ENCODE results near the gene NTHL1.

Gene NTHL1

DNA sequence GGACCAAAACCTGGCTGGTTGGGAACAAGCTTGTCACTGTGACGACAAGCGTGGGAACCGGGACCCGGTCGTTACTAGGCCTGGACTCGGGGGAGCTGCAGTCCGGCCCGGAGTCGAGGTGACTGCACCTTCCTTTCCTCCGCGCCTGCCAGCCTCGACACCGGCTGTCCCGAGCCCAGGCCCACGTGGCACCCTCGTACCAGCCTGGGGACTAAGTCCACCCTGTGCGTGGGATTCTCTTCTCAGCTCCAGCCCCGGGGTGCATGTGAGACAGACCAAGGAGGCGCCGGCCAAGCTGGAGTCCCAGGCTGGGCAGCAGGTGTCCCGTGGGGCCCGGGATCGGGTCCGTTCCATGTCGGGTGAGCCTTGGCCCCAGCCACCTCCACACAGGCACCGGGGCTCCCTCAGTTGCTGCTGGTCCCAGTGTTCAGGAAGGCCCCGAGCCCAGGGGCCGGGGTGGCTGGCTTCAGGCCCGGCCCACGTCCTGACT lies 31.7 kb upstream of the NTHL1 start:
- Histone ChIP-seq H3K27me3 (ENCODE audit: low read depth) (no peaks in the 10 kb centered on the region), H3K4me3 (no peak overlapping the region), H3K36me3 (replicated peaks) (peaks cover 3% of the 10 kb centered on the region), H3K9me3 (no peaks in the 10 kb centered on the region), H3K4me1 (no peaks in the 10 kb centered on the region)
- in situ Hi-C loops (cut with MboI; ENCODE audit: low sequenced_read_pairs): no loop called here
- DNase-seq (ENCODE audit: low spot score in 2 of 2): no peak

DNA sequence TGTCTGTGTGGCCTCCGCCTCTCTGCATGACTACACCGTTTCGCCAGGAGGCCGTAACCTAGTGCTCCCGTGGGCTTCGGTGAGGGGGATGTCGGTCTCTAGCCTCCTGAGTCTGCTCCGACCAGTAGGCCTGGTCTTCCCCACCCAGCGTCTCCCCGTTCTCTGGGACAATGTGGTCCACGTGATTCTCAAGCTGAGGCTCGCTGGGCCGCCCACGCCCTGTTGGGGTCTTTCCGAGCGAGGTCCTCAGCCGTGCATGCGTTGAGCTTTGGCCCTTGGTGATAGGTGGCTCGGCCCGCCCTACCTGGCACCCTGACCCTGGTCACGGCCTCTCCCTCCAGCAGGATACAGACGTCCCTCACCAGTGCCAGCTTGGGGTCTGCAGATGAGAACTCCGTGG lies 31.1 kb upstream of the NTHL1 start:
- Histone ChIP-seq H3K4me1 (no peaks in the 10 kb centered on the region), H3K36me3 (replicated peaks) (peaks cover 7% of the 10 kb centered on the region), H3K27me3 (ENCODE audit: low read depth) (no peaks in the 10 kb centered on the region), H3K4me3 (no peak overlapping the region), H3K9me3 (no peaks in the 10 kb centered on the region)
- in situ Hi-C loops (cut with MboI; ENCODE audit: low sequenced_read_pairs): no loop called here
- no peak for DNase-seq (ENCODE audit: low spot score in 2 of 2)

DNA sequence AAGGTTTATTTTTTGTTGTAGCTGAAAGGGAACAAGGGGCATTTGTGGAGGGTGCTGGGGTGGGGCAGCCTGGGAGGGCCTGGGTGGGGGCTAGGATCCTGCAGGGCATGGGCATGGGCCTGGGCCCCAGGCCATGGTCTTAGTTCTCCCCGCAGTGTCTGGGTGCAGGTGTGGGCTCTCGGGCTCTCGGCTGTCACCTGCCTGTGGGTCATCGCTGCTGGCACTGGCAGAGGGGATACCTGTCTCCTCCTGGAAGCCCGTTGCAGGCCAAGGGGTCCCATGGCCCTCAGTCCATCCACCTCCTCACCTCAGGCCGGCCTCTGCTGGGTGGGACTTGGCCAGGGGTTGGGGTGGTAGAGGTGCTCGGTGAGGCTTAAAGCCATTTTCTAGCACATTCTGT lies 30.5 kb upstream of the NTHL1 start:
- no peaks in the 10 kb centered on the region for H3K4me1 ChIP-seq
- H3K4me3 ChIP-seq: no peak overlapping the region
- H3K36me3 ChIP-seq (replicated peaks): peaks cover 7% of the 10 kb centered on the region
- DNase-seq (ENCODE audit: low spot score in 2 of 2): no peak
- H3K27me3 ChIP-seq (ENCODE audit: low read depth): no peaks in the 10 kb centered on the region
- in situ Hi-C loops (cut with MboI; ENCODE audit: low sequenced_read_pairs): no loop called here
- H3K9me3 ChIP-seq: no peaks in the 10 kb centered on the region

DNA sequence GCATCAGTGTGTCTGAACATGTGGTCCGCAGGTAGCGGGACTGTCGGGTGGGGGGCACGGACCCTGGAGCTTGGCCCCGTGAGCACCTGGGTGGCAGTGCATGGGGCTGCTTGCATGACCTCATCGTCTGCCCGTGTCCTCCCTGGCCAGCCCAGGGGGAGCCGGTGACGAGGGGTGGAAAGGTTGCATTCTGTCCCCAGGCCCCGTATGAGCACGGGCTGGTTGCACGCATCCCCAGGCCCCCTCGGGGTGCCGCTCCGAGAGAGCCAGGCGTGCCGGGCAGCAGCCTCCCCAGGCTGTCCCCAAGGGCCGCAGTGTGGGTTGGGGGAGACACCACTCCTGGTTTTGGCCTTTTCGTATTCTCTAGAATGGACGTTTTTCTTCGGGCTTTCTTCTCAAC lies 30.1 kb upstream of the NTHL1 start:
- H3K4me3 ChIP-seq: no peak overlapping the region
- H3K36me3 ChIP-seq (replicated peaks): peaks cover 7% of the 10 kb centered on the region
- DNase-seq (ENCODE audit: low spot score in 2 of 2): no peak
- H3K27me3 ChIP-seq (ENCODE audit: low read depth): no peaks in the 10 kb centered on the region
- no peaks in the 10 kb centered on the region for H3K4me1 ChIP-seq
- no peaks in the 10 kb centered on the region for H3K9me3 ChIP-seq
- in situ Hi-C loops (cut with MboI; ENCODE audit: low sequenced_read_pairs): no loop called here

DNA sequence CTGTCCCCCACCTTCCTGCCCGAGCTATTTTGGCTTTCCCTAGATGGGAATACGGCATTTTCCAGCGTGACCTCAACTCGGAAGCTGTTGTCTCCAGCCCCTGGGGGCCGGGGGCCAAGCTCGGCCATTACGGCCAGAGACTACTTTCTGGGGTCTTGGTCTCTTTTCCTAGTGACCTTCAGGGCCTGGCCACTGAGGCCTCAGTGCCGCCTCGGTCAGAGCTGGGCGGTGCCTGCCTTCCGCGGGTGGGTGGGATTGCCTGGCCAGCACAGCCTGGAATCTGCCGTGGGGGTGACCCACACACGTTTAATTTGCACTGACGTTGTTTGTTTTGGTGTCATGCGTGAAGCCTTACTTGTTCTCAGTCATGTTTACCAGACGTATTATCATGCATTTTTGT lies 29.4 kb upstream of the NTHL1 start:
- Histone ChIP-seq H3K4me1 (no peaks in the 10 kb centered on the region), H3K27me3 (ENCODE audit: low read depth) (no peaks in the 10 kb centered on the region), H3K4me3 (no peak overlapping the region), H3K9me3 (no peaks in the 10 kb centered on the region), H3K36me3 (replicated peaks) (peaks cover 7% of the 10 kb centered on the region)
- in situ Hi-C loops (cut with MboI; ENCODE audit: low sequenced_read_pairs): no loop called here
- DNase-seq (ENCODE audit: low spot score in 2 of 2): no peak

DNA sequence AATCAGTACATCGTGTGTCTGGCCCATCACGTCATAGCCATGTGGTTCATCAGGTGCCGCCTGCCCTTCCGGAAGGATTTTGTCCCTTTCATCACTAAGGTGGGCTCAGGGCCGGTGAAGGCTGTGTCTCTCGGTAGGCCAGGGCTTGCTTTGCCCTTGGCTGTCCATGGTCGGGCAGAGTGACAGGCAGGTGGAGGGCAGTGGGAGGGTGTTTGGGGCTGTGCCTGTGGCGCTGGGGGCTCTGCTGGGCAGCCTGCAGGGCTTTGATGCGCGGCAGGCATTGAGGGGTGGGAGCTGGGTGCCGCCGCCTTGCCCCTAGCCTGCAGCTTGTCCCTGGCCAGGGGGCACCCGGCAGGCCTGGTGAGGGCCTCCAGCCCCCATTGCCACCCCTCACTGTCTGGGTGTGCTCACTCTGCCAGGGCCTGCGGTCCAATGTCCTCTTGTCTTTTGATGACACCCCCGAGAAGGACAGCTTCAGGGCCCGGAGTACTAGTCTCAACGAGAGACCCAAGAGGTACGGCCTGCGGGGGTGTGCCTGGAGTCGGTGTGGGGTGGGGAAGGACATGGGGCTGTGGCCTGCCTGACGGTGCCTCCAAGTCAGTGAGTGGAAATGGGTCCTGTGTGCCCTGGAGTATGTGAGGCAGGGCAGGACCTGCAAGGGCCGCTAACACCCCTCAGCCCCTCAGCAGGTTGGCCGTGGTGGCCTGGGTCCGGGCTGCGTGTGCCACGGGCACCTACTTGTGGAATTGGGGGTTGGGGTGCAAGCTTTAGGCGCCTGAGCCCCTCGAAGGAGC lies 28.6 kb upstream of the NTHL1 start:
- no peaks in the 10 kb centered on the region for H3K4me1 ChIP-seq
- no peak overlapping the region for H3K4me3 ChIP-seq
- no peak for DNase-seq (ENCODE audit: low spot score in 2 of 2)
- no peaks in the 10 kb centered on the region for H3K9me3 ChIP-seq
- in situ Hi-C loops (cut with MboI; ENCODE audit: low sequenced_read_pairs): no loop called here
- peaks cover 7% of the 10 kb centered on the region for H3K36me3 ChIP-seq (replicated peaks)
- no peaks in the 10 kb centered on the region for H3K27me3 ChIP-seq (ENCODE audit: low read depth)

DNA sequence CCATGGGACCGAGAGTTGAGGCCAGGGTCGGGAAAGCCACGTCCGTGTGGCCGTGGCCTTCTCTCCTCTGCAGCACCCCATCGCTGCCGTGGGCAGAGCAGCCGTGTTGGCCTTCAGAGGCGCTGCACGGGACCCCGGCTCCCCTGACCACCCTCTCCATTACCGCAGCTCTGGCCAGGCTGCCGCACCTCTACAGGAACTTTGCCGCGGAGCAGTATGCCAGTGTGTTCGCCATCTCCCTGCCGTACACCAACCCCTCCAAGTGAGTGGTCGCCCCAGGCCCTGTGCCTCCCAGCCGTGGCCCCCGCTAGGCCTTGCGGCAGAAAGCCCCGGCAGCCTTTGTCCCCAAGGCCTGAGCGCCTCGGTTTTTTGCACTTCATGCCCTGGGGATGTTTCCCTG lies 28.0 kb upstream of the NTHL1 start:
- H3K4me1 ChIP-seq: no peaks in the 10 kb centered on the region
- H3K27me3 ChIP-seq (ENCODE audit: low read depth): no peaks in the 10 kb centered on the region
- DNase-seq (ENCODE audit: low spot score in 2 of 2): no peak
- H3K36me3 ChIP-seq (replicated peaks): peaks cover 7% of the 10 kb centered on the region
- H3K4me3 ChIP-seq: no peak overlapping the region
- in situ Hi-C loops (cut with MboI; ENCODE audit: low sequenced_read_pairs): no loop called here
- H3K9me3 ChIP-seq: no peaks in the 10 kb centered on the region

DNA sequence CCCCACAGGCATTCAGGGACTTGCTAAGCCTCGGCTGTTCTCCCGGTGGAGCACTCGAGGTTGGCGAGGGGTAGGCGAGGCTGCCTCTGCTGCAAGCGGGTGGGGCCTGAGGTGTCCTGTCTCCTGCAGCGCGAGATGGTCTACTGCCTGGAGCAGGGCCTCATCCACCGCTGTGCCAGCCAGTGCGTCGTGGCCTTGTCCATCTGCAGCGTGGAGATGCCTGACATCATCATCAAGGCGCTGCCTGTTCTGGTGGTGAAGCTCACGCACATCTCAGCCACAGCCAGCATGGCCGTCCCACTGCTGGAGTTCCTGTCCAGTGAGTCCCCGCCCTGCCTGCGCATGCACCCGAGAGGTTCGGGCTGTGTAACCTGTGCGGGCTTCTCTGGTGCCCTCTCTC lies 26.4 kb upstream of the NTHL1 start:
- no peak overlapping the region for H3K4me3 ChIP-seq
- peaks cover 7% of the 10 kb centered on the region for H3K36me3 ChIP-seq (replicated peaks)
- H3K4me1 ChIP-seq: no peaks in the 10 kb centered on the region
- no peak for DNase-seq (ENCODE audit: low spot score in 2 of 2)
- in situ Hi-C loops (cut with MboI; ENCODE audit: low sequenced_read_pairs): no loop called here
- no peaks in the 10 kb centered on the region for H3K27me3 ChIP-seq (ENCODE audit: low read depth)
- no peaks in the 10 kb centered on the region for H3K9me3 ChIP-seq

DNA sequence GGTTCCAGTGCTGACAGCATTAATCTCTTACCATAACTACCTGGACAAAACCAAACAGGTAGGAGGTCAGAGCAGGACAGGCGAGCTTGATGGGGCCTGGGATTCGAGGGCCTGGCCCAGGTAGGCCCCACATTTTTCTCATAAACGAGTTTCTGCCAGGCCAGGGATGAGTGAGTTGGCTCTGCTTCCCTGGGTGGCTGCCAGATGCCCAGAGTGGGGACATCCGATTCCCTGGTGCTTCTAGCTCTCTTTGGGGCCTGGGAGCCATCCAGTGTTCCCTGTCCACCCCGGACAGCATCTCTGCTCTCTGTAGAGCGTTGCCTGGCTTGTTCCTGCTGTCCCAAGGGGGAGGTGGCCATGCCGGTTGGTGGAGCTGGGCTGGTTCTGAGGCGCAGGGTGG lies 25.3 kb upstream of the NTHL1 start:
- in situ Hi-C loops (cut with MboI; ENCODE audit: low sequenced_read_pairs): no loop called here
- H3K9me3 ChIP-seq: no peaks in the 10 kb centered on the region
- H3K27me3 ChIP-seq (ENCODE audit: low read depth): no peaks in the 10 kb centered on the region
- no peak for DNase-seq (ENCODE audit: low spot score in 2 of 2)
- peaks cover 10% of the 10 kb centered on the region for H3K36me3 ChIP-seq (replicated peaks)
- no peaks in the 10 kb centered on the region for H3K4me1 ChIP-seq
- H3K4me3 ChIP-seq: no peak overlapping the region

DNA sequence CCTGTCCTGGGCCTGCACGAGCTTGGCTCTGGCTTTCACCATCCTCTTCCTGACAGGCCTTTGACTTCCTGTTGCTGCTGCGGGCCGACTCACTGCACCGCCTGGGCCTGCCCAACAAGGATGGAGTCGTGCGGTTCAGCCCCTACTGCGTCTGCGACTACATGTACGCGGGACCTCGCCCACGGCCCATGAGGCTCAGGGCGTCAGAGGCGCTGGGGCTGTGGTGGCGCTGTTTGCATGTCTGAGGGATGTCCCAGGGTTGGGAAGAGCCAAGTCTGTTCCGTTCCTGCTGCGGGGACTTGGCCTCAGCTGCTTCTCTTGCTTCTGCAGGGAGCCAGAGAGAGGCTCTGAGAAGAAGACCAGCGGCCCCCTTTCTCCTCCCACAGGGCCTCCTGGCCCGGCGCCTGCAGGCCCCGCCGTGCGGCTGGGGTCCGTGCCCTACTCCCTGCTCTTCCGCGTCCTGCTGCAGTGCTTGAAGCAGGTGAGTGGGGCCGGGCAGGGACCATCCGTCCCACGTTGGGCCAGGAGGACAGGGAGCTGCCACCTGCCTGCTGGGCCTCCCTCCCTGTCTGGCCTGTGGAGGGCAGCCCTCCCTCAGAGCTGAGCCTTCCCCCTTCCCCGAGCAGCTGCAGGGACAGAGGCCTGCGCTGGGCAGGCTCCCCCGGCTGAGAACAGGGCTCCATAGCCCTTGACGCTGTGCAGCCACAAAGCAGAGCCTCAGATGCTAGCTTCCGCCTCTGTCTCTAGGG lies 24.0 kb upstream of the NTHL1 start:
- Histone ChIP-seq H3K36me3 (replicated peaks) (peaks cover 10% of the 10 kb centered on the region), H3K27me3 (ENCODE audit: low read depth) (no peaks in the 10 kb centered on the region), H3K9me3 (no peaks in the 10 kb centered on the region), H3K4me1 (no peaks in the 10 kb centered on the region), H3K4me3 (no peak overlapping the region)
- DNase-seq (ENCODE audit: low spot score in 2 of 2): no peak
- in situ Hi-C loops (cut with MboI; ENCODE audit: low sequenced_read_pairs): no loop called here

DNA sequence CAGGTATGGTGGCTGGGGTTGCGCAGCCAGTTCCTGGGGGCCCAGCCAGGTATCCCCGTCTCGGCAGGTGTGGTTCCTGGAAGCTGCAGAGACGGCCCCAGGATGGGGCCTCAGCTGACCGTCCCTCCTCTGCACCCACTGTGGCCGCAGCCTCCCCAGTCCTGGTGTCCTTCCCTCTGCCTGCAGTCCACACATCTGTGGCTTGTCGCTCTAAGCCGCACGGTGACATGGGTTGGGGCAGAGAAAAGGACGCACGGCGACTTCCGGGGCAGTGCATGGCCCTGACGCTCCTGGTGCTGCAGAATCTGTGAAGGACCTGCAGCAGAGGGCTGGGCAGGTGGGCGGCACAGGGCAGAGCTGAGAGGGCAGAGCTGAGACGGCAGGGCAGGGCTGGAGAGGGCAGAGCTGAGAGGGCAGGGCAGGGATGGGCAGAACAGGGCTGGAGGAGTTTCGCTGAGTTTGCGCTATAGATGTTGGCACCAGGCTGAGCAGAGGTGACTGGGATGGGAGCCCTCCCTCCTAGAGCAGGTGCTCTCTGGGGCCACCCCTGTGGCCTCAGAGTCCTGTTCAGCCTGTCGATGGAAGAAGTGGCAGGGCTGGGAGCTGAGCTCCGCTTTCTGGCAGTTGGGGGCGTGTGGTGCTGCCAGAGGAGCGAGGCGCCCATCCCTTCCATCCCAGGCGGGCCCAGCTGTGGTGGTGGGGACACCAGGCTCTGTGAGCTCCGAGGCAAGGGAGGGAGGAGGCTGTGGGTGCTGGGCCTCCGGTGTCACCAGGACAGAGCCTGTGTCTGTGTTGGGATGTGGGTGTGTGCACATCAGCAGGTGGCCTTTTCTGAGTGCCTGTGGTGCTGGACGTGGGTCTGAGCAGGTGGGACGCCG lies 23.2 kb upstream of the NTHL1 start:
- DNase-seq (ENCODE audit: low spot score in 2 of 2): no peak
- in situ Hi-C loops (cut with MboI; ENCODE audit: low sequenced_read_pairs): no loop called here
- H3K4me3 ChIP-seq: no peak overlapping the region

DNA sequence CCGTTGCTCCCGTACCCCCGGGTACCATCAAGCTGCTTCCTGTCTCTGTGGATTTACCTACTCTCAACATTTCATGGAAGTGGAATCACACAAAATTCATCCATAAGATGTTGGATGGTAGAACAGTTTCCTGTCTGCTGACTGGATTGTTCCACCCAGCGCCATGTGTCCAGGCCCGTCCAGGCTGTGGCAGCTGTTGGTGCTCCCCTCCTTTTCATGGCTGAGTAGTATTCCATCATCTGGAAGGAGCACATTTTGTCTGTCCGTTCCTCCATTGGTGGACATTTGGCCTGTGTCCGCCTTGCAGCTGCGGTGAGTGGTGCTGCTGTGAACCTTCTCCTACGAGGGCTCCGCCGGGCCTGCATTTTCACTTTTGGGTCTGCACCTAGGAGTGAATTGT lies 18.5 kb upstream of the NTHL1 start:
- DNase-seq (ENCODE audit: low spot score in 2 of 2): no peak
- no peaks in the 10 kb centered on the region for H3K4me1 ChIP-seq
- no peaks in the 10 kb centered on the region for H3K9me3 ChIP-seq
- H3K27me3 ChIP-seq (ENCODE audit: low read depth): no peaks in the 10 kb centered on the region
- peaks cover 22% of the 10 kb centered on the region for H3K36me3 ChIP-seq (replicated peaks)
- in situ Hi-C loops (cut with MboI; ENCODE audit: low sequenced_read_pairs): no loop called here
- H3K4me3 ChIP-seq: no peak overlapping the region

More for the DNA sequence above, 23.2 kb upstream of the NTHL1 start:
- Histone ChIP-seq H3K36me3 (replicated peaks) (peaks cover 16% of the 10 kb centered on the region), H3K27me3 (ENCODE audit: low read depth) (no peaks in the 10 kb centered on the region), H3K4me1 (no peaks in the 10 kb centered on the region), H3K9me3 (no peaks in the 10 kb centered on the region)

DNA sequence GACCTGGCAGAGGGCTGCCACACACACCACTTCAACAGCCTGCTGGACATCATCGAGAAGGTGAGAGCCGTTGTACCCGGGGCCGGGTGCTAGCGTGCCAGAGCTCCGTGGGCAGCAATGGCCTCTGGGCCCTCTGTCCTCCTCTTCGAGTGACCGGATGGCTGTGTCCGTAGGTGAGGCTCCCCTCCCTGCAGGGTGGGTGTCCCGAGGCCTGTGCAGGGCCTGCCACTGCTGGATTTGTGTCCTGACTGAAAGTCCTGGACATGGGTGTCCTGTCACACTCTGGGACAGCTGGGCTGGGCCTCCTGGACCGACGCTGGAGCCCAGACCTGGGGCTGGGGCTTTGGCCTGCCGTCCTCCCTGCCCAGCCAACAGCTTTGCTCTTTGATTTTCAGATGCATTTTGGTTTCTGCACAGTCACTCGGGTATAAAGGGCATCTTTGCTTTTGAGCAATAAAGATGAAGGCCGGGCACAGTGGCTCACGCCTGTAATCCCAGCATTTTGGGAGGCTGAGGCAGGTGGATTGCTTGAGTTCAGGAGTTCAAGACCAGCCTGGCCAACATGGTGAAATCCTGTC lies 16.8 kb upstream of the NTHL1 start:
- DNase-seq (ENCODE audit: low spot score in 2 of 2): no peak
- Histone ChIP-seq H3K9me3 (no peaks in the 10 kb centered on the region), H3K4me3 (no peak overlapping the region), H3K36me3 (replicated peaks) (peaks cover 22% of the 10 kb centered on the region), H3K4me1 (no peaks in the 10 kb centered on the region), H3K27me3 (ENCODE audit: low read depth) (no peaks in the 10 kb centered on the region)
- in situ Hi-C loops (cut with MboI; ENCODE audit: low sequenced_read_pairs): no loop called here

Measured in HAP-1 (cell line).